CD4-positive, alpha-beta T cell treated with Interleukin-6 at 100 ng/mL for 8 hours (primary cell): ENCODE measurements around the gene GNAT2.

Experiments
- DNase-seq: peaks from one replicate; pipeline ENCODE4 v3.0.0-alpha.2; 2020; ENCODE audit warnings: mixed read lengths, low spot score

The GNAT2 gene

DNA sequence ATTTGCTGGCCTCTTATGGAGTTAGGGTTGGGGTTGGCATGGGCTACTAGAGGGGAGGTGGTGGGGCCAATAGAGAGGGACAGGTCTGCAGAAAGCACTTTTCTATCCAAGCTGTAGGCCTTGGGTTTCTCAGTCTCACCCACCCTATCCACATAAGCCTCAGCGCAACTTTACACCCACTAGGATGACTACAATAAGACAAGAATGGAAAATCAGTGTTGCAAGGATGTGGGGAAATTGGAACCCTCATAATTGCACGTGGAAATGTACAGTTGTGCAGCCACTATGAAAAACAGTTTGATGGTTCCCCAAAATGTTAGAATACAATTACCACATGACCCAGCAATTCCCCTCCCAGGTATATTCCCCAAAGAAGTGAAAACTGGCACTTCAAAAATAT lies 22.4 kb upstream of the GNAT2 start:
- DNase-seq: no peak

GRCh38 chr1:109641078-109641740 lies 21.8 kb upstream of the GNAT2 start:
- no peak for DNase-seq

DNA sequence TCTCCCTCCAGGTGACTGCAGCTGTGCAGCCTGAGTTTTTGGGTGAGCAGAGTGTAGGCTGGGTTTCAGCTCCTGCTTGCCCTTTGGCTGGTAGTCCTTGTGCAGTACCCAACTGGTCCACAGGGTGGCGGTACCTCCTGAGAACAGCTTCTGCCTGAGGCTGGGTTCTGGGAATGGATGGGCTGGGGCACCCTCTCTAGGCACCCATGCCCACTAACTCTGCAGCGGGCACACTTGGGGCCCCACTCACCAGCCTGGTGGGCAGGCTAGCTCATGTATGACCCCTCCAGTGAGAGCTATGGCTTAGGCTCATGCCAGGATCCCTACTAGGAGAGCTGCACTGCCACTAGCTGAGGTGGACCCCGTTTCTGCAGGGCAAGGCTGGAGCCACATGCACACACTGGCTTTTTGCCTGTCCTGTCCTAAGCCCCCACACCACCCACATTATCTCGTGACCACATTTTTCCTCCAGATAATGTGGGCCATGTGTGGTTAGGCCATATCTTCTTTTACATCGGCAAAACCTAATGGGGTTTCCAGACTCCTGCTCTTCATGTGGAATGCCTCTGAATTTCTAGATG lies 21.0 kb upstream of the GNAT2 start:
- peak; percentile 83 for DNase-seq

DNA sequence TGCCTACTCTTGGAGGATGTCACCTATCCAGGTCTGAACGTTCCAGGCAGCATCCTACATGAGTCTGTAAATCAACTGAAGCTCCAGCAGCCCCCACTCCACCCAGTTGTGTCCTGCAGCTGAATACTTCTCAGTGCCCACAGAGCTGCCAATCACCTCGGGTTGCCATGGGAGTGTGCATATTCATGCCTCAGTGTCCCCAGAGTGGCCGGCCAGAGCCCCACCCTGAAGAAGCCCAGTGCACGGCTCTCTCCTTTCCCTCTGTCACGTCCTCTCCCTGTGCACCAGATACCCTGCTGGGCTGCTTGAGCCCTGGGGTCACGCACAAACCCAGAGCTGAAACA lies 20.4 kb upstream of the GNAT2 start:
- DNase-seq: no peak

- DNase-seq: no peak
Observed at GRCh38 chr1:109639063-109639840, 19.8 kb upstream of the GNAT2 start.

GRCh38 chr1:109637446-109637845 lies 18.0 kb upstream of the GNAT2 start:
- no peak for DNase-seq

DNA sequence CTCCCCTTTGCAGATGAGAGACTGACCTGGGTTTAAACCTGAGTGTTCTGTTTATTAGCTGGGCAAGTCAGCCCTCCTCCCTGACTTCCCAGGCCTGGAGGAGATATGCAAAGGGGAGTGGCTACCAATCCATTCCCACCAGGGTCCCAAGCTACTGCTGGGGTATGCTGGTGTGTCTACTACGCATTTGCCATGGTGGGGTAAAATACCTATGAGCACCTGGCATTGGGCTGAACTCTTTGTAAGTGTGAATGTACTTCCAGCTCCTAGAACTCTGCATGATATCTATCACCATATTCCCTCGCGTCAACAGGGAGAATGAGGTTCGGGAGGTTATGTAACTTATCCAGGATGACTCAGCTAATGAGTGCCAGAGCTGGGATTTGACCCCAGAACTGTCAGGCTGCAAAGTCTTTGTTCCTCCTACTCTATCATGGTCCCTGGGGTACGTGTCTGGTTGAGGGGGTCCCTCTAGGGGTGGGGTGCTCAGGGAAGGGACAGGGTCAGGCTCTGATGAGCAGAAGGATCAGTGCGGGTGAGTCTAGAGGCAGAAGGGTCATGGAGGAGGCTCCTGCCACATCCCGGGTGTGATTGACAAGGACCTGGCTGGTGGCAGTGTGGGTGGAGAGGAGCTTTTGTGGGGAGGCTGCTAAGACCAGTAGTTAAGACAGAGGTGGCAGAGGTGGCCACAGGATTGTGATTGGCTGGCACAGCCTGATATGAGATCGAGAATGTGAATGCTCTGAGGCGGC lies 17.0 kb upstream of the GNAT2 start:
- no peak for DNase-seq

DNA sequence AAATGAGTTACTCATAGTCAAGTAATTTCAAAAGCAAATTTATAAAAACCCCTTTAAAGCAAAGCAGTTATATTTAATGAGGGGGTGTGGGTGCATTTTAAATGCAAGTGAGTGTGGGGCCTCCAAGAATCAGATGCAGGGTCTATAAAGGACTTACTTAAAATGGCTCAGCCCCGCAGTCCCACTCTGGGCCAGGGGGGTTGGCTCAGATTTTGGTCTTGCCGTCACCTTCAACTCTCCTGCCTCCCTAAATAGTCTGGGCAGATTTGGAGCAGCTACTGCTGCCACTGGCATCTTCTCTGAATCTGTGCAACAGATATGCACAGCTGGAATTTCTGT lies 16.4 kb upstream of the GNAT2 start:
- DNase-seq: no peak

DNA sequence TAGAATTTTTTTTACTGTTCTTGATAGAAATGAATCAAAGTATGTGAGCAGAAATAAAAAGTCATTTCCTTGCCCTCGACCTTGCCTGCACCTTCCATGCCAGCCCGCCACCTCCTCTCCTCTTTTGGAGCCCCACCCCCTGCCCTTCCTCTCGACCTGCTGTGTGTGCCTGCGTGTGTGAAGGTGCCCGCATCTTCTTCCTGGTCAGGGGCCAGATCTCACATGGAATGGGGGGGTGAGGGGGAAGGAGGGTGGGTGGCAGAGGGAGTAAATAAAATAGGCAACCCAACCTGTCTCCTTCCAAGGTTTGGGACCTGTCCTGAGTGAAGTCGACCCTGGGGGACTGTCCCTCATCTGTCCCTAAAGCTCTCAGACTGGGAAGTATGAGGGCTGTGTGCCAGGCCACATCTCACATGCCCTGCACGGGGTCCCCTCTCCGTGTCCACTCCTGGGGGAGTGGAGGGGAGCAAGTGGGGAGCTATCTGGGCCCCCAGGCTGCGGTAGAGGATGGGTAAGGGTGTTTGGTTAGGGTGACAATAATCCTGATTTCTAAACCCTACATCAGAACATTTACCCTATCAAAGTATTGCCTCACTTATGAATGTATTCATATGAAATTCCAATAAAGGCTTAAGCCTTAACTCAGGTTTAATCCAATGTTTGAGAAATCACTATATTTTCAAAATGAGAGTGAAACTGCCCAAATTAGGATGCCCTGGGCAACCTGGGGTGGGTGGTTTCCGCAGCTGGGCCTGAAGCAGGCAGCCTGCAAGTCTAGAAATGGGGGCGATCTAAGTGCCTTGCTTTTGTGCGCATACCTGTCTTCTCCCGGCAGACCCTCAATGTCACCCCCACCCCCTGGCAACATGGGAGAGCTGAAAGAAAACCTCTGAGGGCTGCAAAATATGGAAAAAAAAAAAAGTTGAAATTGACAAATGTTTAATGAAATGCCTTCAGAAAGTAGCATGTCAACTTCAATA lies 15.6 kb upstream of the GNAT2 start:
- DNase-seq: no peak

DNA sequence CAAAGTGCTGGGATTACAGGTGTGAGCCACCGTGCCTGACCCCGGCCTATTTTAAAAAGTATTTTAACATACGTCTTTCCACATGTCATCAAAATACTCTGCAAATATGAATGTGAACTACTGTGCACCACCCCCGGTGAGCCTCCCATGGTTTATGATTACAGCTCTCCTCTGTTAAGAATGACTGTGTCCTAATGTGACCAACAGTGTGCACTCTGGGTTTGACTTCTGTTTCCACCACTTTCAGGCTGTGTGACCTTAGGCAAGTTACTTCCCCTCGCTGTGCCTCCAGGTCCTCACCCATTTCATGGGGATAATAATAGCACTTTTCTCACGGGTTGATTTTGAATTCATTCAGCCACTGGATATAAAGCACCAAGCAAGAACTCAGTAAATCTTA lies 14.9 kb upstream of the GNAT2 start:
- DNase-seq: no peak

DNA sequence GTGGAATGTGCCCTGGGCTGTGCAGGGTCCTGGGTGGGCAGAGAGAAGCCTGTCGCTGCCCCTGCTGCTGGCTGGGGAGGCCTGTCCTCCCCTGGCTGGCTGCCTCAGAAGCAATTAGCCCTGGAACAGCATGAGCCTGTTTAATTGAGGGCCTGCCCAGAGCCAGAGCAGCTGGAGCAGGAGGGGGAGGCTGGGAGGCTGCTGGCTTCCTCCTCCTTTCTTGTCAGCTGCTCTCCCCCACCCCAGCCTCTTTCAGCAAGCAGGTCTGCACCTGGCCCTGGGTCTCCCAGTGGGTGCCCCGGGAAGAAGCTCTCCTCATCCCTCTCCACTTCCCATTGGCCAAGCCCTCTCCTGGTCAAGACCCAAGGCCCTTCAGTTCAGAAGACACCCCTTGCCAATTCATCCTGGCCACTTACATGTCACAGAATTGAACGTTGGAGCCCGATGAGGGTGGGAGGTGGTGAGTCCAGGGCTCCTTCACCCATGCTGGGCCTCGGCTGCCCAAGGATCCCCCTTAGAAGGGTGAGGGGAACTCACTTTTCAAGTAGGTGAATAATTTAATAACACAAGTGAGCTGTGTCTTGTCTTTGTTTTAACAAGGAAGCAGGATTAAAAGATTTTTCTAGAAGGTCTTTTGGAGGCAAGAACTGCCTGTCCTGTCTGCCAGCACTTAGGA lies 13.4 kb upstream of the GNAT2 start:
- DNase-seq: no peak

- DNase-seq: no peak
Observed at GRCh38 chr1:109631513-109632505, 12.4 kb upstream of the GNAT2 start.

GRCh38 chr1:109630898-109631512 lies 11.6 kb upstream of the GNAT2 start:
- no peak for DNase-seq

- DNase-seq: no peak
Observed at GRCh38 chr1:109630081-109630897, 10.9 kb upstream of the GNAT2 start.

DNA sequence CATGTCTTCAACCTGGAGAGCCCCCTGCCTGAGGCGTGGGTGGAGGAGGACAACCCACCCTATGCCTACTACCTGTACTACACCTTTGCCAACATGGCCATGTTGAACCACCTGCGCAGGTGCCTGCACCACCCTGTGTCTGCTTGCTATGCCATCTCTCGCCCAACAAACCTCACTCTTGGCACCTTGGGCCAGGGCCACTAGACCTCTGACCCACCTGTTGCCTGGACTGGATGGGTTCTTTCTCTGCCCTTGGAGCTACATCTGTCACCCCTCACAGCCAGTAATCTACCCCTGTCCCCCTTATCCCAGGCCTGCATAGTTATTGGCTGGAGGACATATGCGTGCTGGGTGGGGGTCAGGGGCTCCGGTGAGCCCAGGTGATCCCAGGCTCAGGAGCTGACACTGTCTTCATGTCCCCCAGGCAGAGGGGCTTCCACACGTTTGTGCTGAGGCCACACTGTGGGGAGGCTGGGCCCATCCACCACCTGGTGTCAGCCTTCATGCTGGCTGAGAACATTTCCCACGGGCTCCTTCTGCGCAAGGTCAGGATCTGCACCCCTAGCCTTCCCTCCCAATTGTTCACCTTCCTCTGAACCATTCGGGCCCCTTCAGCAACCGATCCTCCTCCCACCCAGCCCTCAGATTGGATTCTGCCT lies 10.1 kb upstream of the GNAT2 start:
- no peak for DNase-seq

- DNase-seq: no peak
Observed at GRCh38 chr1:109628540-109629321, 9.3 kb upstream of the GNAT2 start.
